ENCODE measurements around the gene LEAP2.

The LEAP2 gene

GRCh38 chr5:132877938-132878337 is 4.5 kb downstream of the LEAP2 start (continued):
- TF ChIP-seq KLF17 (tag by site-specific recombination; IDR thresholded peaks at IDR 0.05): no peak
- TF ChIP-seq ZNF10 (tag by site-specific recombination; IDR thresholded peaks at IDR 0.05): 0 out of 2 replicates have a peak, but pooled peaks have one; percentile 18
- TF ChIP-seq OSR2 (tag by site-specific recombination; IDR thresholded peaks at IDR 0.05): peak; percentile 71; the same call in 1 of the 2 replicates

DNA sequence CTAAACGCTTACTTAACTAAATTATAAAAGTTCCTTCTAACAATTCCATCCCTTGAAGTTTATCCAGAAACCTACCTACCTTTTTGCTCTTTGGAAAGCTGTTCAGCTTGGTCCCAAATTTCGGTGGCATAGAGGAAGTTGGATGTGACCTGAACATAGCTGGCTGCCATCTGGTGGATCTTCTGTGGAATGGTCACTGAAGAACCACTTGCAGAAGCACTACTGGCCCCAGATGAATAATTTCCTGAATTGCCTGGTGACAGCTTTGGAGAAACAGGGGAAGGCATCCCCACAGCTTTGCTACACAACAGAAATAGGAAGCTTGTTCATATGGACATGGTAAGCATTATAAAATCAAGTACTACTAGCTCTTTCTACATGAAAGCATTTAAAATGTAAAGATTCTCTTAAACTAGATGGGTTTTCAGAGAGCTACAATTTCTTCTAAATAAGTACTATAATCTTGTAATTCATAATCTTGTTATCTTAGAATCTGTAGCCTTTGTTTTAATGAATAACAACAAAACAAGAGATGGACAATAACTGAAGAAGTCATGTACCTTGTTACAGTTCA is 9.9 kb downstream of the LEAP2 start:
- peaks cover 61 to 87% of the 10 kb centered on the region in 2 experiments for H3K36me3 ChIP-seq (ENCODE audit: control insufficient read depth in 2 of 2, insufficient read depth in 1 of 2, low read length in 2 of 2)
- CTCF ChIA-PET: interaction anchor here (0.6 to 2.9 kb wide), 26 partner anchors 8 to 373 kb away, joined by 3 to 20 read pairs (median 5); partner anchors contain the start of genes KIF3A, LEAP2 and SHROOM1

DNA sequence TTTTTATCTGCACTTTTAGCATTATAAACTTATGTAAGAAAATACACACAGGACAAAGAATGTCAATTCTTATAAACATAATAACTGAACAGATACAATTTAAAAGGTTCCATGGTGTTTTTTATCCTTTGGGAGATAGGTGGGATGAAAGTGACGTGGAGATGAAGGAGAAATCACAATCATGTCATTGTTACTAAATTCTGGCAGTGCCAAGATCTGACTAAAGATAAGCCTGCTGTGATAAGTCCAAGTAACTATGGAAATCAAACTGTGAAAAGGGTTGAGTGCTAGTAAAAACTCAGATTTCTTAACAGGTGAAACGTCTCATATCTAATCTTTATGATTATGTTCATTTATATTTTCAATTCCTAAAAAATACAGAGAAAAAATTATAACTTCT is 11.1 kb downstream of the LEAP2 start:
- TF ChIP-seq ZNF623 (tag by site-specific recombination; IDR thresholded peaks at IDR 0.05) (no peak), GLIS1 (tag by site-specific recombination; IDR thresholded peaks at IDR 0.05) (no peak), PRDM1 (tag by site-specific recombination; IDR thresholded peaks at IDR 0.05) (0 out of 2 replicates have a peak, but pooled peaks have one; percentile 19), WT1 (tag by site-specific recombination; IDR thresholded peaks at IDR 0.05) (no peak), REPIN1 (tag by site-specific recombination; IDR thresholded peaks at IDR 0.05; ENCODE audit: low read depth) (no peak)
- ChIA-PET POLR2A (no interaction called here), CTCF (interaction anchor here (1.6 to 2.0 kb wide), 2 partner anchors 16 to 131 kb away, joined by 8 to 11 read pairs; no protein-coding TSS in a partner anchor)
- Histone ChIP-seq H3K4me3 (ENCODE audit: low read depth, low read length) (no peak overlapping the region), H3K27ac (ENCODE audit: extremely low read depth, low read depth, low read length) (no peak overlapping the region), H3K4me1 (ENCODE audit: control insufficient read depth, insufficient read depth, low read length) (no peaks in the 10 kb centered on the region), H3K36me3 (ENCODE audit: control insufficient read depth in 2 of 2, insufficient read depth in 1 of 2, low read length in 2 of 2) (peaks cover 70 to 88% of the 10 kb centered on the region in 2 experiments), H3K9me3 (ENCODE audit: control insufficient read depth, insufficient read depth, low read depth, low read length) (no peaks in the 10 kb centered on the region)

More for the DNA sequence above, 9.9 kb downstream of the LEAP2 start:
- Histone ChIP-seq H3K4me3 (ENCODE audit: low read depth, low read length) (no peak overlapping the region), H3K4me1 (ENCODE audit: control insufficient read depth, insufficient read depth, low read length) (peaks cover under 1% of the 10 kb centered on the region; the same call in 1 of the 2 replicates), H3K27ac (ENCODE audit: extremely low read depth, low read depth, low read length) (no peak overlapping the region), H3K9me3 (ENCODE audit: control insufficient read depth, insufficient read depth, low read depth, low read length) (no peaks in the 10 kb centered on the region)
- POLR2A ChIA-PET: interaction anchor here (0.6 to 1.0 kb wide), 3 partner anchors 15 to 175 kb away, joined by 3 to 7 read pairs (median 3); partner anchors contain the start of gene AFF4
- TF ChIP-seq ZNF610 (tag by site-specific recombination; IDR thresholded peaks at IDR 0.05; ENCODE audit: borderline replicate concordance): no peak
- TF ChIP-seq ZNF350 (tag by site-specific recombination; IDR thresholded peaks at IDR 0.05): no peak
- 0 out of 2 replicates have a peak, but pooled peaks have one; percentile 18 for TF ChIP-seq ZNF660 (tag by site-specific recombination; IDR thresholded peaks at IDR 0.05)
- no peak for TF ChIP-seq ZNF138 (tag by site-specific recombination; IDR thresholded peaks at IDR 0.05; ENCODE audit: borderline replicate concordance)
- TF ChIP-seq ZNF37A (tag by site-specific recombination; IDR thresholded peaks at IDR 0.05): no peak
- no peak for TF ChIP-seq IKZF3 (tag by site-specific recombination; IDR thresholded peaks at IDR 0.05)
- no peak for TF ChIP-seq ZBTB20 (tag by site-specific recombination; IDR thresholded peaks at IDR 0.05)
- TF ChIP-seq KLF10 (tag by site-specific recombination; IDR thresholded peaks at IDR 0.05): peak; percentile 19; the same call in 1 of the 2 replicates
- TF ChIP-seq ZNF121 (tag by site-specific recombination; IDR thresholded peaks at IDR 0.05): no peak
- no peak for TF ChIP-seq SALL2 (tag by site-specific recombination; IDR thresholded peaks at IDR 0.05; ENCODE audit: borderline replicate concordance)
- peak; percentile 66 for TF ChIP-seq ZNF654 (tag by site-specific recombination; IDR thresholded peaks at IDR 0.05; ENCODE audit: low read depth)
- TF ChIP-seq CTCF (tag by site-specific recombination; IDR thresholded peaks at IDR 0.05): 0 out of 2 replicates have a peak, but pooled peaks have one; percentile 34
- TF ChIP-seq ZNF777 (tag by site-specific recombination; IDR thresholded peaks at IDR 0.05; ENCODE audit: borderline replicate concordance): no peak
- no peak for TF ChIP-seq ZNF223 (tag by site-specific recombination; IDR thresholded peaks at IDR 0.05)
